Stimulated activated naive CD8-positive, alpha-beta T cell treated with anti-CD3 and anti-CD28 coated beads, Interleukin-15, amount 100 ng/mL, for 72 hours (primary cell): ENCODE data around the gene FYCO1.
A peak's percentile ranks its signal among the peaks of the same experiment; 100 is the strongest.

Experiments
- ATAC-seq: fragments of 150-1000 bp; cut with Tn5 transposase; 2 replicates; pipeline ENCODE4 v1.10.0; 2021; ENCODE audit warnings: mild to moderate bottlenecking, moderate library complexity
- DNase-seq, 2 donors: peaks; one replicate each; pipeline ENCODE4 v3.0.0; 2021 to 2022
- H3K27ac Mint-ChIP-seq, 2 donors: one replicate each; pipeline ENCODE4 v1.8.0; 2022; ENCODE audit warnings: mild to moderate bottlenecking in 2 of 2, mixed read lengths in 2 of 2, moderate library complexity in 2 of 2
- H3K27me3 Mint-ChIP-seq: one replicate; pipeline ENCODE4 v1.8.0; 2022; ENCODE audit warnings: mixed read lengths
- H3K4me1 Mint-ChIP-seq: one replicate; pipeline ENCODE4 v1.8.0; 2022; ENCODE audit warnings: mild to moderate bottlenecking, mixed read lengths
- H3K4me3 Mint-ChIP-seq, 2 donors: one replicate each; pipeline ENCODE4 v1.8.0; 2022; ENCODE audit warnings: mild to moderate bottlenecking in 2 of 2, mixed read lengths in 2 of 2, moderate library complexity in 1 of 2
- H3K9me3 Mint-ChIP-seq, 2 donors: one replicate each; pipeline ENCODE4 v1.8.0; 2022; ENCODE audit warnings: mixed read lengths in 2 of 2

Gene FYCO1

DNA sequence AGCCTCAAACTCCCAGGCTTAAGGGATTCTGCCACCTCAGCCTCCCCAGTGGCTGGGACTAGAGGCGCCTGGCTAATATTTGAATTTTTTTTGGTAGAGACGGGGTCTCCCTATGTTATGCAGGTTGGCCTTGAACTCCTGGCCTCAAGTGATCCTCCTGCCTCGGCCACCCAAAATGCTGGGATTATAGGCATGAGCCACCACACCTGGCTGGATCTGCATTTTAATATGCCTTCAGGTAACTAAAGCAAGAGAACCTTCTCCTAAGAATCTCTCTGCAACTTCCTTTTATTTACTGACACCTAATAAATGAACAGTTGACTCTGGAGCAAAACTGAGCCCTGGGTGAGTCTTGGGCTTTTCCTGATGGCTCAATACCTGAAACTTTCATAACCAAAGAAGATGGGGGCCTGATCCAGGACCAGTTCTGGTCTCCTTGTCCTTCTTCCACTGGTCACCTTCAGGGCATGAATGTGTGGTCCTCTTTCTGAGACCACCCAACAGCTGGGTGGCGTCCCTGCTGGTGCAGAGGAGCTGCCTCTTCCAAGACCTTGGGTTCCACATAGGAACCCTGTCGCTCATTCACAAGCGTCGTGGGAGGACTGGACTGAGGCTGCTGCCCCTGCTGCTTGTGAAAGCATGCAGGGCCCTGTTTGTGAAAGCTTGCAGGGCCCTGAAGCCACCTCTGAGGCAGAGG, 81.1 kb downstream of the FYCO1 start:
- Mint-ChIP-seq H3K4me1 (peaks cover 39% of the 10 kb centered on the region), H3K27me3 (peaks cover 38% of the 10 kb centered on the region), H3K27ac (peak overlapping the region in 1 of 2 donors; percentile 29), H3K4me3 (no peak overlapping the region), H3K9me3 (no peaks in the 10 kb centered on the region)
- ATAC-seq, result no peak
- DNase-seq, result no peak

DNA sequence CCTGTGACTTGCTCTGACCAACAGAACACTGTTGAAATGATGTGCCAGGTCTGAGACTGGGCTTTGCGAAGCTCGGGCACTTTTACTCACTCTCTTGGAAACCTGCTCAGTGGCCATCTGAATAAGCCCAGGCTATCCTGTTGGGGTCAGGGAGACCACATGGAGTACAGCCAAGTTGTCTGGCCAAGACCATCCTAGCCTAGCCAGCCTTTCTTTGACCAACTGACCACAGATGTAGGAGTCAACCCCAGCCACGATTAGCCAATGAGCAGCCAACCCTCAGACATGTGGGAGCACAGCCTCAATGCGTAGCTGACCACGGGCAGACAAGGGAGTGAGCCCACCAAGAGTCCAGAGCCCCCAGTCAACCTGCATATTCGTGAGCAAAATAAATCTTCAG, 83.2 kb downstream of the FYCO1 start:
- ATAC-seq, result no peak
- peaks cover 50% of the 10 kb centered on the region for H3K27me3 Mint-ChIP-seq
- no peak overlapping the region for H3K4me3 Mint-ChIP-seq
- H3K4me1 Mint-ChIP-seq, result peaks cover 43% of the 10 kb centered on the region
- no peak for DNase-seq
- H3K9me3 Mint-ChIP-seq, result no peaks in the 10 kb centered on the region
- H3K27ac Mint-ChIP-seq, result no peak overlapping the region

- H3K27me3 Mint-ChIP-seq, result peaks cover 58% of the 10 kb centered on the region
- peaks cover 36% of the 10 kb centered on the region for H3K4me1 Mint-ChIP-seq
- H3K9me3 Mint-ChIP-seq, result no peaks in the 10 kb centered on the region
- H3K27ac Mint-ChIP-seq, result no peak overlapping the region
- no peak overlapping the region for H3K4me3 Mint-ChIP-seq
- ATAC-seq (no peak), DNase-seq (no peak)
These were observed 84.0 kb downstream of the FYCO1 start for GRCh38 chr3:45911511-45912226.

GRCh38 chr3:45910892-45911291, 84.7 kb downstream of the FYCO1 start:
- DNase-seq (no peak), ATAC-seq (no peak)
- no peak overlapping the region for H3K27ac Mint-ChIP-seq
- H3K27me3 Mint-ChIP-seq, result peaks cover 61% of the 10 kb centered on the region
- no peak overlapping the region for H3K4me3 Mint-ChIP-seq
- no peaks in the 10 kb centered on the region for H3K9me3 Mint-ChIP-seq
- H3K4me1 Mint-ChIP-seq, result peaks cover 28% of the 10 kb centered on the region

DNA sequence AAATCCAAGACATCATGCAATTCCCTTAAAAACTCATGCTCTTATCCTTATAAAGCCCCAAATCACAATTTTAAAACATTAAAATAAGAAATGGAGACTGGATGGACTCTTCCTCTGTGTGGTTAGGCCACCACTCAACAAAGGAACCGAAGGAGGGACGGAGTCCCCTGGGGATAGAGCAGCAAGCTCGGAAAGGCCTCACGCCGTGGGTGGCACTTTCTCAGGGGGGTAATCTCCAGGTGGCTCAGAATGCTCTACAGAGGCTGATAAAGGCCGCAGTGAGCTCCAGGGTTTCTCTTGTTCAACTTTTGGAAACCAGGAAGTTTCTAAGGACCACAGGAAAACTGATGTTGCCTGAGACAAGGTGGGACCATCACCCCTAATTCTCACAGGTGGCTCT, 86.1 kb downstream of the FYCO1 start:
- H3K4me1 Mint-ChIP-seq, result peaks cover 23% of the 10 kb centered on the region
- DNase-seq, result no peak
- ATAC-seq, result no peak
- H3K4me3 Mint-ChIP-seq, result no peak overlapping the region
- H3K27ac Mint-ChIP-seq, result no peak overlapping the region
- no peaks in the 10 kb centered on the region for H3K9me3 Mint-ChIP-seq
- peaks cover 62% of the 10 kb centered on the region for H3K27me3 Mint-ChIP-seq

DNA sequence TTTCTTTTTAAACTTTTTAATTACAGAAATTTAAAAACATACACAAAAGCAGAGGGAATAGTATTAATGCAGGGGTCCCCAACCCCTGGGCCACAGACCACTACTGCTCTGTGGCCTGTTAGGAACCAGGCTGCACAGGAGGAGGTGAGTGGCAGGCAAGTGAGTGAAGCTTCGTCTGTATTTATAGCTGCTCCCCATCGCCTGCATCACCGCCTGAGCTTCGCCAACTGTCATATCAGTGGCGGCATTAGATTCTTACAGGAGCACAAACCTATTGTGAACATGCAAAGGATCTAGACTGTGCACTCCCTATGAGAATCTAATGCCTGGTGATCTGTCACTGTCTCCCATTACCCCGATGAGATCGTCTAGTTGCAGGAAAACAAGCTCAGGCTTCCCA, 86.9 kb downstream of the FYCO1 start:
- Mint-ChIP-seq H3K4me3 (no peak overlapping the region), H3K4me1 (peaks cover 22% of the 10 kb centered on the region), H3K27me3 (peaks cover 61% of the 10 kb centered on the region), H3K9me3 (no peaks in the 10 kb centered on the region), H3K27ac (no peak overlapping the region)
- no peak for DNase-seq
- ATAC-seq, result no peak

DNA sequence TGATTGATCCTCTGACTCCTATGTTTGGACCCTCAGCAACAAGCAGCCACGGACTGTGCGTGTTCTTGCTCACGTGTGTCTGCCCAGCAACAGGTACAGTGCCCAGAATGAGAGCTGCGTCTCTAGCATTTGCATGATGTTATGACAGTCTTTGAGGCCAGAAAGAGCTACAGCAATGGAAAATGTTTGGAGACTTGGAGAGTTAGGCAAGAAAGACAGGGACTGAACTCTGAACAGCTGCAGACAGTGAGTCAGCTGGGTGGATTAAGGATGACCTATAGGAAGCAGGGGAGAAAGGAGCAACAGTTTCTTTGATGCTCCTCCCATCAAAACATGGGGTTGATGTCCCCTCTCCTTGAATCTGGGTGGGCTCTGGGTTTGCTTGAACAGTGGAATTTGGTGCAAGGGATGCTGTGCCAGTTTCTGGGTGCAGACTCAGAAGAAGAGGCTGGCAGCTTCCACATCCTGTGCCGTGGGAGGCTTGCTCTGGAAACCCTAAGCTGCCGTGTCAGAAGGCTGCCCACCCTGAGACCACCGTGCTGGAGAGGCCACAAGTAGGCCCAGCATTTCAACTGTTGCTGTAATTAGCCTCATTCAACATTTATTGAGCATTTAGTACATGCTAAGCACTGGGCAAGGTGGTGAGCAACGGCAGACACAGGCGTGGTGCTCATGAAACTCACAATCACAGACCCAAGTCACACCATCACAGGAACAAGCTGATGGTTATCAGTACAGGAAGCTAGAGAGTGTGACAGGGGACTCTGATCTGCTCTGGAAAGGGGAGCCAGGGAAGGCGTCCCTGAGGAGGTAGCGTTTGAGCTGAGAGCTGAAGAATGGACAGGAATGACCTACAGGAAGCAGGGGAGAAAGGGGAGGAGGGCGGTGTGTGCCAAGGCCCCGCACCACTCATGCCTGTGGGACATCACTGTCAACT, 87.6 kb downstream of the FYCO1 start:
- DNase-seq, result no peak
- Mint-ChIP-seq H3K4me1 (peaks cover 22% of the 10 kb centered on the region), H3K27ac (no peak overlapping the region), H3K9me3 (no peaks in the 10 kb centered on the region), H3K4me3 (no peak overlapping the region), H3K27me3 (peaks cover 61% of the 10 kb centered on the region)
- ATAC-seq, result peak; percentile 60

GRCh38 chr3:45906681-45907407, 88.8 kb downstream of the FYCO1 start:
- Mint-ChIP-seq H3K27ac (peak overlapping the region in 1 of 2 donors; percentile 38), H3K4me3 (no peak overlapping the region), H3K27me3 (peaks cover 53% of the 10 kb centered on the region), H3K9me3 (no peaks in the 10 kb centered on the region), H3K4me1 (peaks cover 22% of the 10 kb centered on the region)
- no peak for DNase-seq
- ATAC-seq, result no peak

DNA sequence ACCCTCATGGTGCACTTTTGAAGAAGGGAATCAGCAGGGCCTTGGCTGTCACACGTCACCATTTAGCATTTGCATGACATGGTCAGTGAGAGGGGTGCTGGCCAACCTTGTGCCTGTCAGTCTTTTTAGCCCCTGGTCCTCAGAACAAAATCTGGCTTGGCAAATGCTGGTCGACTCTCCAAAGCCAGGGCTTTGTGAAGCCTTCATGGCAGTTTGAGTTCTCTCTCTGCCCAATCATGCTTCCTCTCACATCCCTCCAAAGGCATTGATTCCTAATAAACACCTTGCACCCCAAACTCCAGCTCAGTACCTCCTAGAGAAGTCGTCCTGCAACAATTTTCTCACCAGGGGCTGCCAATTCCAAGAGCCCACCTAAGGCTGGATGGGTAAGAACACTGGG, 89.9 kb downstream of the FYCO1 start:
- H3K4me3 Mint-ChIP-seq, result no peak overlapping the region
- no peak overlapping the region for H3K27ac Mint-ChIP-seq
- ATAC-seq (no peak), DNase-seq (no peak)
- peaks cover 46% of the 10 kb centered on the region for H3K27me3 Mint-ChIP-seq
- no peaks in the 10 kb centered on the region for H3K9me3 Mint-ChIP-seq
- H3K4me1 Mint-ChIP-seq, result peaks cover 22% of the 10 kb centered on the region

DNA sequence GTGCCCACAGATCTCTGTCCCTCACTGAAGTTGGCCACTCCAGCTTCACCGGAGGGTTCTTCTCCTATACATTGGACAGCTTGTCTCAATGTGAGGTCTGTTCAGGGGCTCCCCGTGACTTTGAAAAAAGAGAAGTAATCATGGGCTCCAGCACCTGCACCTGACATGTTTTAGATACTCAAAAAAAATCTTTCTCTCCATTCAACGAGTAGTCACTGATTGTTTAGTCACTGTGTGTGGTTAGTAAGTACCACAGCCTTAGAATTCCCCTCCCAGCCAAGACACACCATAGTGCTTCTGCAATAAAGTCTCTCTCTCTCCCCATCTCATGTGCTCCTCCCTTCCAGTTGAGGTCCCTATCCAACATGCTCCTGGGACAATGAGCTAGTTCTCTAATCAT, 90.7 kb downstream of the FYCO1 start:
- Mint-ChIP-seq H3K4me3 (no peak overlapping the region), H3K9me3 (no peaks in the 10 kb centered on the region), H3K27ac (no peak overlapping the region), H3K4me1 (peaks cover 22% of the 10 kb centered on the region), H3K27me3 (peaks cover 38% of the 10 kb centered on the region)
- peak; percentile 85 for ATAC-seq
- no peak for DNase-seq

DNA sequence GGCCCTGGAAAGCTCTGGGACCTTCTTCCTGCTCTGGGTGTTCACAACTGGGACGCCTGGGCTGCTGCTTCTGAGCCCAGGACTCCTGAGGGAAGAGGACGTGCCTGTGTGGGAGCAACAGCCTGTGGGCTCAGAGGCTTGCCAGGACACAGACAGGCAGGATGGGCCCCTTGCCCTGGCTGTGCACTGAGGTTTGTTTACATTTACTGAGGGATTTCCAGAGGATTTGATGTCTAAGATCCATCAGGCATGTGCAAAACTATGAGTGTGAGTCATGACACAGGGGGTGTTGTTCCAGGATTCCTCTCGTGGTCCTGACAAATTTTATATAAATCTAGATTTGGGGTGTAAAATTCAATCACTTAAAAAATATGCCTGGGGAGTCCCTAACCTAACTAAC, 98.7 kb downstream of the FYCO1 start:
- no peaks in the 10 kb centered on the region for H3K9me3 Mint-ChIP-seq
- H3K4me1 Mint-ChIP-seq, result peaks cover 16% of the 10 kb centered on the region
- DNase-seq (no peak), ATAC-seq (no peak)
- H3K27me3 Mint-ChIP-seq, result peaks cover 47% of the 10 kb centered on the region
- H3K27ac Mint-ChIP-seq, result no peak overlapping the region
- no peak overlapping the region for H3K4me3 Mint-ChIP-seq

DNA sequence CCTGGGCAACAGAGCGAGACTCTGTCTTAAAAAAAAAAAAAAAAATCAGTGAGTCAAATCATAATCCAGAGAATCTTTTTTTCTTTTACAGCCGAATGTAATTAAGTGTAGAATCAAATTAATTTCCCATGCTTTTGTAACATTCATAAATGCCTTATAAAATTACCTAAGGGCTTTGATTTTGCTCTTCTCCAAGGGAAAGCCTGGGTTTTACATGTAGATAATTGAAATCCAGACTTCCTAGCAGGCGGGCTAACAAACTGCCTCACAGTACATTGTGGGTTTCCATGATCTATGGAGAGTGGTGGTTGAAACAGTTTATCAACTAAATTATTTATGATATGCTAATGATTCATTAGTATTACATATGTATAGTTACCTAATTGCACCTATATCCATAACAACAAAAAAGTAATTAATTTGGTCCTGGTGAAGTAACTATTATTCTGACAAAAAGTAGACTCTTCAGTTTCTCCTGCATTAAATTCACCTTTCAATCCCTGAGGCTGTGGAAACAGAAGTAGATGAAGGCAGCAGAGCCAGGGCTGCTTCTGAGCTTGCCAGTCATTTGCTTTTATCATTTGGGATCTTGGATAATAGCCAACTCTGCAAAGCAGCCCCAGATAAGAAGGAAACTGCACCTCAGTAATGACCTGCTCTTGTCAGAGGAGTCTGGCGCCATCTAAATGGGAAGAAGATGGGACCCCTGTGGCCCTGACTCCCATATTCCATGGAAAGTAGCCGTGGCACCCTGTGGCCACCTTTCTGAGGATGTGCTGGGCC, 99.7 kb downstream of the FYCO1 start:
- H3K27me3 Mint-ChIP-seq, result peaks cover 58% of the 10 kb centered on the region
- no peak overlapping the region for H3K4me3 Mint-ChIP-seq
- DNase-seq (no peak), ATAC-seq (no peak)
- no peak overlapping the region for H3K27ac Mint-ChIP-seq
- no peaks in the 10 kb centered on the region for H3K9me3 Mint-ChIP-seq
- H3K4me1 Mint-ChIP-seq, result peaks cover 24% of the 10 kb centered on the region

DNA sequence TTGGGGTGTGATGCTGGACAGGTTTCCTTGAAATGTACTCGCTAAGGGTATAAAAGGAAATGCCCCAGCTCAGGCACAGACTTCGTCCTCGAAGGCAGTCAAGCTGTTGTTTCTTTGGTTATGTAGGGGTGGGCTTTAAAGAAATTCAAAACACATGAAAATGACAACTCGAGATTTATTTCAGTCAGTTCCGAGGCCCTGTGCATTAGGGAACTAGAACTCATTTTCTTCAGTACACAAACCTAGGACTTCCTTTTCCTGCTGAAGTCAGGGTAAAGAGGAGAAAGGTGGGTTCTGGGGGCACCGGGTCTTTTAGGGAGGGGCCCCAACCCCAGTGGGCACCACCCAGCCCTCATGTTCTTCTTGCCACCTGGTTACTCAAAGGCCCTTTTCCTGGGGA, 101.6 kb downstream of the FYCO1 start:
- Mint-ChIP-seq H3K9me3 (no peaks in the 10 kb centered on the region), H3K27me3 (peaks cover 64% of the 10 kb centered on the region), H3K4me3 (no peak overlapping the region), H3K4me1 (peaks cover 29% of the 10 kb centered on the region), H3K27ac (no peak overlapping the region)
- DNase-seq (no peak), ATAC-seq (no peak)

DNA sequence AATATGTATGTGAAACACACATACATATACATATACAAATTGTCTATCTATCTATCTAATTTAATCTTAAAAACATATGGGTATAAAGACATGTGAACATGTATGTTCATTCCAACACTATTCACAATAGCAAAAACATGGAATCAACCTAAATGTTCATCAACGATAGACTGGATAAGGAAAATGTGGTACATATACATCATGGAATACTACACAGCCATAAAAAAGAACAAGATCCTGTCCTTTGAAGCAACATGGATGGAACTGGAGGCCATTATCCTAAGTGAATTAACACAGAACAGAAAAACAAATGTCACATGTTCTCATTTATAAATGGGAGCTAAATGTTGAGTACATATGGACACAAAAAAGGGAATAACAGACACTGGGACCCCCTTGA, 103.5 kb downstream of the FYCO1 start:
- no peaks in the 10 kb centered on the region for H3K9me3 Mint-ChIP-seq
- H3K4me3 Mint-ChIP-seq, result no peak overlapping the region
- H3K27ac Mint-ChIP-seq, result no peak overlapping the region
- ATAC-seq (no peak), DNase-seq (no peak)
- peaks cover 29% of the 10 kb centered on the region for H3K4me1 Mint-ChIP-seq
- peaks cover 51% of the 10 kb centered on the region for H3K27me3 Mint-ChIP-seq

- ATAC-seq (no peak), DNase-seq (no peak)
- no peak overlapping the region for H3K4me3 Mint-ChIP-seq
These were observed 105.2 kb downstream of the FYCO1 start for GRCh38 chr3:45890405-45890804.

More at GRCh38 chr3:45890405-45890804, 105.2 kb downstream of the FYCO1 start:
- H3K9me3 Mint-ChIP-seq, result no peaks in the 10 kb centered on the region
- no peak overlapping the region for H3K27ac Mint-ChIP-seq
- peaks cover 58% of the 10 kb centered on the region for H3K27me3 Mint-ChIP-seq
- H3K4me1 Mint-ChIP-seq, result peaks cover 29% of the 10 kb centered on the region
